K562 (cell line): ENCODE results near the gene NAV2. TPM values are rescaled to one million over a fixed set of nuclear protein-coding genes. Genes with fewer than 3 reads are reported as not detected.

Experiments used
- ATAC-seq: fragments of 200-7000 bp; cut with Tn5 transposase; 3 replicates; pipeline ENCODE4 v1.9.1; 2020; ENCODE audit warnings: moderate library complexity
- BruUV-seq: library from RNA; stranded (reverse); fragments of 400-500 nt; replicated peaks from 2 replicates; lab custom pipeline; 2021; lab: Mats Ljungman, UMichigan
- CTCF ChIA-PET: fragments of 300-600 bp; formaldehyde crosslinking; extraction: SDS; loops from one replicate; lab custom pipeline; 2021; ENCODE audit warnings: low intra/inter-chr PET ratio; lab: Yijun Ruan, JAX
- POLR2A ChIA-PET: fragments of 300-600, 350-650 bp; sonication (Branson Sonifier 250); formaldehyde crosslinking; extraction: SDS; loops from one replicate; lab custom pipeline; 2021; ENCODE audit warnings: antibody characterized with exemption, inconsistent platforms; lab: Yijun Ruan, JAX
- DNase-seq, 4 experiments: peaks; one replicate each; pipeline versions ENCODE4 v3.0.0 to v3.0.0-alpha.2; 2011 to 2018; ENCODE audit warnings: low spot score in 3 of 4, mixed read lengths in 3 of 4; ENCODE audit errors: extremely low read depth in 1 of 4
- FAIRE-seq: peaks from 2 replicates; lab custom pipeline; 2011; peaks lifted over from hg19 to GRCh38; lab: Jason Lieb, UNC
- H2AFZ ChIP-seq: 2 replicates; pipeline ENCODE4 v1.6.0; 2011; ENCODE audit warnings: low read depth, low read length, control low read depth, inconsistent platforms
- H3K27ac ChIP-seq: fragments of 200-600 bp; 3 replicates; pipeline ENCODE4 v1.8.0; 2011; ENCODE audit warnings: low read depth, mild to moderate bottlenecking, control low read depth, inconsistent platforms, low read length, moderate library complexity, mixed read lengths; ENCODE audit errors: extremely low read depth
- H3K27me3 ChIP-seq, 2 experiments: fragments of 300-600 bp in 1 of 2; 2 replicates in 1 of 2; 3 replicates in 1 of 2; pipeline versions ENCODE4 v1.6.0 to v1.8.0; 2011; ENCODE audit warnings: inconsistent platforms in 2 of 2, low read length in 2 of 2, mild to moderate bottlenecking in 1 of 2, mixed read lengths in 1 of 2, moderate library complexity in 1 of 2; ENCODE audit not compliant: control insufficient read depth in 2 of 2, insufficient read depth in 2 of 2
- H3K36me3 ChIP-seq: fragments of 300-600 bp; 3 replicates; pipeline ENCODE4 v1.8.0; 2011; ENCODE audit warnings: mild to moderate bottlenecking, low read length, inconsistent platforms; ENCODE audit not compliant: control insufficient read depth, insufficient read depth
- H3K4me1 ChIP-seq, 2 experiments: fragments of 200-600 bp in 1 of 2; replicated peaks in 1 of 2; 2 replicates in 1 of 2; 3 replicates in 1 of 2; pipeline versions ENCODE4 v1.5.1 to v1.8.0; 2011; ENCODE audit warnings: inconsistent platforms in 2 of 2, low read length in 2 of 2, mild to moderate bottlenecking in 1 of 2, mixed read lengths in 1 of 2, moderate library complexity in 1 of 2; ENCODE audit not compliant: control insufficient read depth in 2 of 2, insufficient read depth in 2 of 2
- H3K4me2 ChIP-seq: 2 replicates; pipeline ENCODE4 v1.6.1; 2011; ENCODE audit warnings: low read length, control low read depth, inconsistent platforms, mixed read lengths; ENCODE audit not compliant: insufficient read depth
- H3K4me3 ChIP-seq: fragments of 200-600 bp; sonication (generic), shearing (Covaris generic); 2 replicates; pipeline ENCODE4 v1.5.1; 2016; ENCODE audit warnings: control low read depth, inconsistent platforms
- H3K79me2 ChIP-seq: fragments of 200-600 bp; 3 replicates; pipeline ENCODE4 v1.8.0; 2011; ENCODE audit warnings: low read length, inconsistent platforms; ENCODE audit not compliant: control insufficient read depth, insufficient read depth
- H3K9ac ChIP-seq, 2 experiments: 2 replicates each; pipeline versions ENCODE4 v1.6.0 to v1.6.1; 2011; ENCODE audit warnings: low read depth in 2 of 2, low read length in 2 of 2, control low read depth in 1 of 2, inconsistent platforms in 1 of 2, mild to moderate bottlenecking in 1 of 2, mixed read lengths in 1 of 2; ENCODE audit not compliant: insufficient read depth in 1 of 2
- H3K9me1 ChIP-seq: one replicate; pipeline ENCODE4 v1.6.0; 2011; ENCODE audit warnings: inconsistent platforms, mild to moderate bottlenecking, low read length, moderate library complexity; ENCODE audit not compliant: control insufficient read depth, insufficient read depth
- H3K9me3 ChIP-seq: replicated peaks from 2 replicates; pipeline ENCODE4 v1.5.1; 2011; ENCODE audit warnings: low read depth, low read length, inconsistent platforms; ENCODE audit not compliant: control insufficient read depth, insufficient read depth
- H4K20me1 ChIP-seq: replicated peaks from 2 replicates; pipeline ENCODE4 v1.6.1; 2011; ENCODE audit warnings: low read length, inconsistent platforms, mixed read lengths; ENCODE audit not compliant: control insufficient read depth, insufficient read depth
- CREB3 ChIP-seq: fragments of 450-650 bp; conservative IDR thresholded peaks from 2 replicates; pipeline ENCODE4 v1.6.1; 2016; ENCODE audit warnings: missing genetic modification characterization, low read depth, mild to moderate bottlenecking, missing compliant biosample characterization, moderate library complexity
- DIDO1 ChIP-seq: fragments of 450-650 bp; IDR thresholded peaks from 2 replicates; pipeline ENCODE4 v1.6.1; 2016; ENCODE audit warnings: low read depth, missing biosample characterization, missing genetic modification characterization
- EHMT2 ChIP-seq: fragments of 450-650 bp; IDR thresholded peaks from 2 replicates; pipeline ENCODE4 v1.6.1; 2018; ENCODE audit warnings: antibody characterized with exemption
- HDGF ChIP-seq: fragments of 450-650 bp; IDR thresholded peaks from 2 replicates; pipeline ENCODE4 v1.6.1; 2016
- HMG20A ChIP-seq: fragments of 450-650 bp; formaldehyde crosslinking; conservative IDR thresholded peaks from 2 replicates; pipeline ENCODE4 v1.4.0; 2020; ENCODE audit warnings: mild to moderate bottlenecking, mixed read lengths
- HOMEZ ChIP-seq: fragments of 250-450 bp; sonication (Bioruptor Pico); IDR thresholded peaks from 2 replicates; pipeline ENCODE4 v1.4.0; 2020; ENCODE audit warnings: mild to moderate bottlenecking, moderate library complexity
- LARP7 ChIP-seq: fragments of 450-650 bp; IDR thresholded peaks from 2 replicates; pipeline ENCODE4 v1.6.1; 2016
- NFIX ChIP-seq: fragments of 250-450 bp; sonication (Bioruptor Pico); IDR thresholded peaks from 2 replicates; pipeline ENCODE4 v1.4.0; 2020; ENCODE audit warnings: low read depth, mild to moderate bottlenecking, moderate library complexity
- POLR2AphosphoS5 ChIP-seq: IDR thresholded peaks from 2 replicates; pipeline ENCODE4 v1.6.1; 2011; ENCODE audit warnings: mild to moderate bottlenecking, low read depth, low read length, moderate library complexity; ENCODE audit not compliant: control insufficient read depth, insufficient read depth
- POLR2B ChIP-seq: fragments of 450-650 bp; IDR thresholded peaks from 2 replicates; pipeline ENCODE4 v1.6.1; 2018; ENCODE audit warnings: low read depth; ENCODE audit not compliant: partially characterized antibody
- SIX5 ChIP-seq, 2 experiments: IDR thresholded peaks; 2 replicates each; pipeline ENCODE4 v1.6.1; 2011; ENCODE audit warnings: low read length in 2 of 2, borderline replicate concordance in 1 of 2, low read depth in 1 of 2, mild to moderate bottlenecking in 1 of 2, moderate library complexity in 1 of 2; ENCODE audit not compliant: insufficient read depth in 1 of 2
- TSC22D4 ChIP-seq: fragments of 450-650 bp; IDR thresholded peaks from 2 replicates; pipeline ENCODE4 v1.6.1; 2016; ENCODE audit warnings: missing genetic modification characterization, missing biosample characterization, control low read depth
- ZBTB5 ChIP-seq: fragments of 450-650 bp; IDR thresholded peaks from 2 replicates; pipeline ENCODE4 v1.6.1; 2017; ENCODE audit warnings: antibody characterized with exemption
- ZFP91 ChIP-seq: sonication (generic); formaldehyde crosslinking; IDR thresholded peaks from 2 replicates; pipeline ENCODE4 v1.8.0; 2022; ENCODE audit warnings: mild to moderate bottlenecking, missing genetic modification reagents
- ZNF263 ChIP-seq: sonication (generic); formaldehyde crosslinking; IDR thresholded peaks from 2 replicates; pipeline ENCODE4 v1.8.0; 2022; ENCODE audit warnings: mild to moderate bottlenecking, missing genetic modification reagents, borderline replicate concordance
- WGBS: fragments of 100-300 bp; shearing (Covaris generic); methylation state at CpG from one replicate; pipeline ENCODE4 v1.1.6; 2016; ENCODE audit warnings: low coverage, mixed read lengths; ENCODE audit not compliant: insufficient coverage; ENCODE audit errors: missing lambda C conversion rate; 5-methylcytosine and 5-hydroxymethylcytosine counted together
- in situ Hi-C: fragments of 300-500 bp; cut with MboI; formaldehyde crosslinking; loops from 4 replicates; pipeline ENCODE4 v1.15.0; 2018; ENCODE audit warnings: inconsistent platforms, mixed read lengths
- intact Hi-C: fragments of 100-400 bp; cut with micrococcal nuclease; formaldehyde crosslinking; loops from 2 replicates; pipeline ENCODE4 v1.14.2; 2022
- polyA plus RNA-seq, 8 experiments: library from polyadenylated mRNA; depleted of rRNA in 4 of 8; stranded (reverse) in 5 of 8; unstranded in 3 of 8; fragments of >200 nt; fragmentation: Nextera tagmentation in 2 of 8; fragmentation: Illumina TruSeq in 1 of 8; extraction: Ambion mirVana in 2 of 8; extraction: Trizol in 1 of 8; gene quantifications; 2 replicates each; pipeline versions ENCODE4 v1.2.1 to v1.2.3, GENCODE V29; 2011 to 2014; ENCODE audit warnings: inconsistent platforms in 1 of 8, missing spikeins in 1 of 8
- total RNA-seq, 7 experiments: library from RNA; depleted of rRNA in 6 of 7; stranded (reverse); fragments of >200 nt in 6 of 7; fragmentation: Illumina TruSeq in 2 of 7; extraction: Trizol in 2 of 7; gene quantifications; 2 replicates each; pipeline versions ENCODE4 v1.2.1 to v1.2.3, GENCODE V29; 2011 to 2021; ENCODE audit warnings: low replicate concordance in 1 of 7

NAV2 gene
- total and polyA plus RNA-seq, 9 of the 15 experiments (the other 6 are each of a cell fraction or from before 2014, with no cell fraction given) = 0.03 to 0.35 (median 0.05) TPM

- H3K4me1 ChIP-seq = no peaks in the 10 kb centered on the region
- FAIRE-seq (no peak), DNase-seq (no peak), ATAC-seq (no peak)
- ChIA-PET POLR2A (no interaction called here), CTCF (no interaction called here)
- no peaks in the 10 kb centered on the region for H3K36me3 ChIP-seq
- BruUV-seq = no TSS peak
- in situ Hi-C loops = no loop called here
- no peak overlapping the region for H2AFZ ChIP-seq
- no peak overlapping the region for H3K9ac ChIP-seq
- no peak overlapping the region for H3K4me3 ChIP-seq
- TF ChIP-seq ZBTB5 (no peak), ZFP91 (CRISPR knock-in tag) (no peak), ZNF263 (no peak), EHMT2 (no peak), POLR2B (no peak), HDGF (no peak), TSC22D4 (tag) (no peak), LARP7 (no peak), NFIX (CRISPR knock-in tag) (no peak), DIDO1 (no peak), CREB3 (tag) (no peak), POLR2AphosphoS5 (no peak), SIX5 (IDR thresholded peaks at IDR 0.05; ENCODE audit: borderline replicate concordance in 1 of 2, insufficient read depth in 1 of 2, low read depth in 1 of 2, low read length in 2 of 2) (no peak), HMG20A (CRISPR knock-in tag) (no peak), HOMEZ (CRISPR knock-in tag) (no peak)
- TF ChIP-seq, all 486 proteins: peak for 0
- WGBS = 3% methylated on average over 2 of the region's 2 CpGs
- no peak overlapping the region for H3K4me2 ChIP-seq
- H3K9me3 ChIP-seq = no peaks in the 10 kb centered on the region
- peaks cover 0 to 3% of the 10 kb centered on the region in 2 experiments; a peak in 2 of 5 replicates for H3K27me3 ChIP-seq
- no peaks in the 10 kb centered on the region for H3K79me2 ChIP-seq
- H4K20me1 ChIP-seq = no peaks in the 10 kb centered on the region
- no peak overlapping the region for H3K27ac ChIP-seq
- intact Hi-C loops = no loop called here
- H3K9me1 ChIP-seq = no peaks in the 10 kb centered on the region
Measured at GRCh38 chr11:19806251-19806650, 93.6 kb downstream of the NAV2 start.
